ENCODE measurements around the gene MAPK12.
"Not testable (repeated sequence)": the region's sequence is repeated elsewhere in the genome, so short reads cannot be mapped to it uniquely, and the experiment has no call there.

The MAPK12 gene

DNA sequence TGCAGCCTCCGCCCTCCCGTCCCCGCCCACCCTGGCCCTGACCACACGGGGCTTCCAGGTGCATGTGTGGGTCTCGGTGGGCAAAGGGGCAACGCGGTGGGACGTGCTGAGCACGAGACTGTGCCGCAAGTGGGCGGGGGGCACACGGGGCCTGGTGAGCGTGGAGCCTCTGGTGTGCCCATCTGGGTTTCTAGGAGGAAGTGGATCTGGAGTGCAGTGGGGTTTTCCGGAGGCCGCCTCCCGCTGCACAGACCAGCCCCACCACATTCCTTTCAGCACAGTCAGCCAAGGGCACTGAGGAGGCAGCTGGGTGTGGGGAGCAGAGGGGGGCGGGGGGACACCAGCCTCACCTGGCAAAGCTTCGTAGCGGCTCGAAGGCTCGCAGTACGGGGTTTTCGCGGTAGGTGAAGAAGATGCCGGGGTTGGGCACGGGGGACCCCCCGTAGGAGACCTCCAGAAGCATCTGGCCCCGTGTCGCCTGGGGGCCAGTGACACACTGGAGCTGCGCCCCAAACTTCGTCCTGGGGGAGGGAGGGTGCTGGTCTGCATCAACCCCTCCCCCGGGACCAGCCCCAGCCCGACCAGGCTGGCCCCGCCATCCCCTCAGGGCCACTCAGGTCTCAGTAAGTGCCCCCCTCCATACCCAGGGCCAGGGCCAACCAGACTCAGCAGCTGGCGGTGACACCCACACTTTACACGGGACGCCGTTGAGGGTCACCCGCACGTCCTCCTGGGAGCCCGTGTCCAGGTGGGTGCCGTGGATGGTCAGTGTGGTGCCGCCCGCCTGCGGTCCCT lies 21.1 kb upstream of the MAPK12 start:
- DNase-seq (ENCODE audit: low read depth in 2 of 2): no peak

GRCh38 chr22:50281957-50282356 lies 20.5 kb upstream of the MAPK12 start:
- DNase-seq (ENCODE audit: low read depth in 2 of 2): no peak

GRCh38 chr22:50281384-50281760 lies 19.9 kb upstream of the MAPK12 start:
- no peak for DNase-seq (ENCODE audit: low read depth in 2 of 2)

GRCh38 chr22:50280708-50281383 lies 19.4 kb upstream of the MAPK12 start:
- no peak for DNase-seq (ENCODE audit: low read depth in 2 of 2)

GRCh38 chr22:50280022-50280707 lies 18.7 kb upstream of the MAPK12 start:
- no peak for DNase-seq (ENCODE audit: low read depth in 2 of 2)

DNA sequence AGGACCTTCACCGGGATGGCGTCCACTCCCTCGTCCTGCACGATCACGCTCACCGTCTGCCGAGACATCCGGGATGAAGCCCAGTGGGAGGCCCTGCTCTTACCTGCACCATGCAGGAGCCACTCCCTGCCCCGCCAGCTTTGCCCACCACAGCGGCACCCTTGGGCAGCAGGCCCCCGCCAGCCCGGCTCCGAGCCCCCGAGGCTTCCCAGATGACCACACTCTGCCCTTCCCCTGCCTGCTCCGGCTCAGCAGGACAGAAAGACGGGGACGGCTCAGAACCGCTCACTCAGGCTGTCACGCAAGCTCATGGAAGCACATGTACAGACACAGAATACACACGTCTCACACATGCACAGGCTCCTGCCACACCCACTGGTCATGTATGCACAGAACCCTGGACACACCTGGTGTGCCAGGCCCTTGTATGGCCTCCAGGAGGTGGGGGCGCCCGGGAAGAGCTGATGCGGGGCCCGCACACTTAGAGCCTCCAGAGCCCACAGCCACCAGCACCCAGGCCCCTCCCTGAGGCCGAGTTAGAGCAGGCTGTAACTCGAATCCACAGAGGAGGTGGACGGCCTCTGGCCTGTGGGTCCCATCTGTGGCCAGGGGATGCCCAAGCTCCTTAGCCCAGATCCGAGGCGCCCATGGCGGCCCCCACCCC lies 17.6 kb upstream of the MAPK12 start:
- no peak for DNase-seq (ENCODE audit: low read depth in 2 of 2)

- no peak for DNase-seq (ENCODE audit: low read depth in 2 of 2)
These were observed 17.0 kb upstream of the MAPK12 start for GRCh38 chr22:50278461-50278860.

GRCh38 chr22:50277761-50278160 lies 16.3 kb upstream of the MAPK12 start:
- no peak for DNase-seq (ENCODE audit: low read depth in 2 of 2)

- no peak for DNase-seq (ENCODE audit: low read depth in 2 of 2)
These were observed 14.7 kb upstream of the MAPK12 start for GRCh38 chr22:50276143-50276542.

GRCh38 chr22:50275181-50276055 lies 13.9 kb upstream of the MAPK12 start:
- no peak for DNase-seq (ENCODE audit: low read depth in 2 of 2)

GRCh38 chr22:50274771-50275170 lies 13.3 kb upstream of the MAPK12 start:
- DNase-seq (ENCODE audit: low read depth in 2 of 2): no peak

DNA sequence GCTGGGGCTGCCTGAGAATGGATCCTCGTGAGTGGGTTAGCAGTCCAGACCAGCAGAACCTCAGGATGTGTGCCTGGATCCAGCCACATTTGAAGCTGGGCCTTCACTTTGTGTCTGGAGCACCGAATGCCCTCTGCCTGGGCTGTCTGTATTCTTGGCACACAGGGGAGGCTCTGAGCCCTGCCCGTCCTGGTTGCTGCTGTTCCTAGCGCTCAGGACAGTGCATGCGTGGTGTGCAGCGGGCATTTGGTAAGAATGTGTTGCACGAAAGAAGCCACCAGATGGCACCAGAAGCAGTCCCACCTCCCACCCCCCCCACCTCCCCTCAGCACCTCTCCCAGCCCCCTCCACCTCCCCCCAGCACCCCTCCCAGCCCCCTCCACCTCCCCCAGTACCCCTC lies 12.8 kb upstream of the MAPK12 start:
- DNase-seq (ENCODE audit: low read depth in 2 of 2): no peak

GRCh38 chr22:50273781-50274180 lies 12.3 kb upstream of the MAPK12 start:
- DNase-seq (ENCODE audit: low read depth in 2 of 2): not testable (repeated sequence)

- DNase-seq (ENCODE audit: low read depth in 2 of 2): not testable (repeated sequence)
These were observed 11.9 kb upstream of the MAPK12 start for GRCh38 chr22:50273352-50273751.

GRCh38 chr22:50272044-50272802 lies 10.7 kb upstream of the MAPK12 start:
- no peak for DNase-seq (ENCODE audit: low read depth in 2 of 2)

GRCh38 chr22:50271519-50271970 lies 10.1 kb upstream of the MAPK12 start:
- no peak for DNase-seq (ENCODE audit: low read depth in 2 of 2)

DNA sequence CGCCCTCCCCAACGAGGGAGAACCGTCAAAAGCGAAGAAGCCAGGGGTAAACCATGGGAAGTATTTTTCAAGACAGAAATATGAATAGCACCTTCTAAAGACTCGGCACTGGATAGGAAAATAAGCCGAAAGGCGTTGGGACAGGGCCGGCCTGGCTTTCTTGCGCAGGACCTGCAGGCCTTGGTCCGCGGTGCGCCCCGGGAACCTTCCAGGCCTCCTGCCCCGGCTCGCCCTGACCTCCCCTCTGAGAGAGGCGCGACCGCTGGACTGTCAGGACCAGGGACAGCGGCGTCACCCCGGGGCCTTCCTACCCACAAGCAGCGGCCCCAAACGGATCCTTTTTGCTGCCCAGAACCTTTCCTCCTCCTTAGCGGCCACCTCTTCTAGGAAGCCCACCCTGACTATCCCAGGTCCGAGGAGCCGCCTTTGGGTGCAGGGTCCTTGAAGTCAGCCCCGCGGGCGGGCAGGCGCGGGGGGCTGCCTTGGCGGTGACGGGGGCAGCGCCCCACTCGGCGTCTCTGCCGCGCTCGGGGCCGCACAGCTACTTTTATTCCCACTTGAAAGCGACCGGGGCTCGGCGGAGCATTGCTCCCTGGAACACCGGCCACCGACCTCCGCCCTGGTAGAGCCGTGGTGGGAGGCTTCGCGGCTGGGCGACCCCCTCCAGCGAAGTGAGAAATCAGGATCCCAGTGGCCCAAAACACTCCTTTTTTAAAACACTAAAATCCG lies 9.3 kb upstream of the MAPK12 start:
- DNase-seq (ENCODE audit: low read depth in 2 of 2): no peak

- no peak for DNase-seq (ENCODE audit: low read depth in 2 of 2)
These were observed 8.6 kb upstream of the MAPK12 start, which contains the start of gene MAPK11 for GRCh38 chr22:50269970-50270665. Gene MAPK11, minus strand, starts transcription at chr22:50270380. Its CDS starts 88 bp downstream, at chr22:50270292.

DNA sequence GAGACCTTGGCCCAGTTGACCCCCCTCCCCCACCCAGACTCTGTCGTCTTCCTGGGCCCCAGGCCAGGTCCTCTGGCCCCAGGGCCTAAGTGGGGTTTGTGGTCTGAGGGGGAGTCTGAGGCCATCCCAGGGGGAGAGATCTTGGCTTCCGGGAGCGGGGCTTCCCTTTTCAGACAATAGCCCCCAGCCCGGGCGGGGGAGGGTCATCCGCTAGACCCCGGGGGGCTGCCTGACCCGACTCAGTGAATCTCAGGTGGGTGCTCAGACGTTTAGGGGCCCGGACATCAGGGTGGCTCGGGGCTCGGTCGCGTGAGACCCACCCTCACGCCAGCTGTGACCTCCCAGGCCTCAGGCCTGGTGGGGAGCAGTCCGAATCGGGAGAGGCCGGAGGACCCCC lies 8.1 kb upstream of the MAPK12 start:
- no peak for DNase-seq (ENCODE audit: low read depth in 2 of 2)

All from fibroblast of skin of left biceps (primary cell).